Calu3 (cell line): ENCODE data around the gene IMMP1L. TPM values are rescaled to one million over a fixed set of nuclear protein-coding genes. Genes with fewer than 3 reads are reported as not detected.

Source experiments
- BruUV-seq: library from RNA; stranded (reverse); fragments of 400-500 nt; replicated peaks from 2 replicates; lab custom pipeline; 2021; lab: Mats Ljungman, UMichigan
- CTCF ChIA-PET: fragments of 300-600 bp; sonication (Branson Sonifier 250); formaldehyde crosslinking; loops from one replicate; lab custom pipeline; 2022; ENCODE audit warnings: antibody characterized with exemption; lab: Charles Lee
- DNase-seq: peaks from one replicate; pipeline ENCODE4 v3.0.0; 2022
- H3K27ac Mint-ChIP-seq: one replicate; pipeline ENCODE4 v1.8.0; 2022; ENCODE audit warnings: mixed read lengths; ENCODE audit not compliant: unreplicated experiment
- H3K27me3 Mint-ChIP-seq: one replicate; pipeline ENCODE4 v1.8.0; 2022; ENCODE audit warnings: mixed read lengths; ENCODE audit not compliant: unreplicated experiment
- H3K36me3 Mint-ChIP-seq: one replicate; pipeline ENCODE4 v1.8.0; 2022; ENCODE audit warnings: mild to moderate bottlenecking, moderate library complexity, mixed read lengths; ENCODE audit not compliant: insufficient read depth, unreplicated experiment
- H3K4me1 Mint-ChIP-seq: one replicate; pipeline ENCODE4 v1.8.0; 2022; ENCODE audit warnings: mild to moderate bottlenecking, low read depth, mixed read lengths; ENCODE audit not compliant: unreplicated experiment
- H3K4me3 Mint-ChIP-seq: one replicate; pipeline ENCODE4 v1.8.0; 2022; ENCODE audit warnings: mild to moderate bottlenecking, low read depth, moderate library complexity, mixed read lengths; ENCODE audit not compliant: unreplicated experiment
- H3K9me3 Mint-ChIP-seq: one replicate; pipeline ENCODE4 v1.8.0; 2022; ENCODE audit warnings: low read depth, mixed read lengths; ENCODE audit not compliant: unreplicated experiment
- CTCF ChIP-seq: fragments of 200-600 bp; IDR thresholded peaks from one replicate; pipeline ENCODE4 v1.8.0; 2022; ENCODE audit warnings: antibody characterized with exemption; ENCODE audit not compliant: unreplicated experiment
- intact Hi-C: fragments of 100-400 bp; cut with micrococcal nuclease; formaldehyde crosslinking; loops from one replicate; pipeline ENCODE4 v1.10.0; 2022; ENCODE audit not compliant: unreplicated experiment
- total RNA-seq: library from RNA; stranded (reverse); gene quantifications from 2 replicates; pipeline ENCODE4 v1.2.3, GENCODE V29; 2022

IMMP1L gene
- total RNA-seq, 1 experiment from 2014 or later: 22.9 TPM

- Mint-ChIP-seq H3K27ac (no peak overlapping the region), H3K9me3 (no peaks in the 10 kb centered on the region), H3K36me3 (no peaks in the 10 kb centered on the region), H3K27me3 (no peaks in the 10 kb centered on the region), H3K4me1 (no peaks in the 10 kb centered on the region), H3K4me3 (no peak overlapping the region)
- DNase-seq: no peak
- BruUV-seq: no TSS peak
- no peak for TF ChIP-seq CTCF
- intact Hi-C loops: no loop called here
- CTCF ChIA-PET: no interaction called here
Measured at GRCh38 chr11:31424652-31425051, 84.8 kb downstream of the IMMP1L start.

GRCh38 chr11:31422703-31423102, 86.7 kb downstream of the IMMP1L start:
- intact Hi-C loops: no loop called here
- no peak for TF ChIP-seq CTCF
- CTCF ChIA-PET: no interaction called here
- no peaks in the 10 kb centered on the region for H3K9me3 Mint-ChIP-seq
- no peak overlapping the region for H3K27ac Mint-ChIP-seq
- no peaks in the 10 kb centered on the region for H3K27me3 Mint-ChIP-seq
- BruUV-seq: no TSS peak
- H3K4me1 Mint-ChIP-seq: no peaks in the 10 kb centered on the region
- H3K36me3 Mint-ChIP-seq: no peaks in the 10 kb centered on the region
- no peak for DNase-seq
- H3K4me3 Mint-ChIP-seq: no peak overlapping the region

DNA sequence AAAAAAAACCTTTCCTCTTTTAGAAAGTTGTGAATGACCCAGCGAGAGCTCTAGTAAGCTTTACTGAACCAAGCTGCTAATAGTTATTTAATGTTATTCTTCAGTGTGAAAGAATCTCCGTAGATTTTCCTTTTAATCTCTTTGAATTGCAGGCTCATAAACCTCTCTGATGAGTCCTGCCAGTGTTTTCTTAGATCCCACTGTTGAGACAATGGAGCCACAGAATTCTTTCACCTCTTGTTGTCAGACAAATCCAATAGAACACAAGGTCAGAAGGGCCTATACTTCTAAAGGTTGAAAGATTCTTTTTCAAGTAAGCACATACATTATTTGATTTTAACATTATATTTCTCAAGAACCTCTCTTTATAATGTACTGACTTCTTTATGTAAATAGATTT, 87.6 kb downstream of the IMMP1L start:
- H3K36me3 Mint-ChIP-seq: no peaks in the 10 kb centered on the region
- BruUV-seq: no TSS peak
- H3K27me3 Mint-ChIP-seq: no peaks in the 10 kb centered on the region
- no peak overlapping the region for H3K4me3 Mint-ChIP-seq
- H3K9me3 Mint-ChIP-seq: no peaks in the 10 kb centered on the region
- TF ChIP-seq CTCF: no peak
- intact Hi-C loops: no loop called here
- H3K27ac Mint-ChIP-seq: no peak overlapping the region
- no peaks in the 10 kb centered on the region for H3K4me1 Mint-ChIP-seq
- DNase-seq: no peak
- CTCF ChIA-PET: no interaction called here

- Mint-ChIP-seq H3K36me3 (no peaks in the 10 kb centered on the region), H3K27me3 (no peaks in the 10 kb centered on the region), H3K9me3 (no peaks in the 10 kb centered on the region), H3K4me1 (no peaks in the 10 kb centered on the region), H3K4me3 (no peak overlapping the region), H3K27ac (no peak overlapping the region)
- no peak for DNase-seq
- BruUV-seq: no TSS peak
- CTCF ChIA-PET: no interaction called here
- intact Hi-C loops: no loop called here
- no peak for TF ChIP-seq CTCF
Measured at GRCh38 chr11:31419669-31420068, 89.8 kb downstream of the IMMP1L start.
